ENCODE data around the gene DACH1.

DACH1 gene

DNA sequence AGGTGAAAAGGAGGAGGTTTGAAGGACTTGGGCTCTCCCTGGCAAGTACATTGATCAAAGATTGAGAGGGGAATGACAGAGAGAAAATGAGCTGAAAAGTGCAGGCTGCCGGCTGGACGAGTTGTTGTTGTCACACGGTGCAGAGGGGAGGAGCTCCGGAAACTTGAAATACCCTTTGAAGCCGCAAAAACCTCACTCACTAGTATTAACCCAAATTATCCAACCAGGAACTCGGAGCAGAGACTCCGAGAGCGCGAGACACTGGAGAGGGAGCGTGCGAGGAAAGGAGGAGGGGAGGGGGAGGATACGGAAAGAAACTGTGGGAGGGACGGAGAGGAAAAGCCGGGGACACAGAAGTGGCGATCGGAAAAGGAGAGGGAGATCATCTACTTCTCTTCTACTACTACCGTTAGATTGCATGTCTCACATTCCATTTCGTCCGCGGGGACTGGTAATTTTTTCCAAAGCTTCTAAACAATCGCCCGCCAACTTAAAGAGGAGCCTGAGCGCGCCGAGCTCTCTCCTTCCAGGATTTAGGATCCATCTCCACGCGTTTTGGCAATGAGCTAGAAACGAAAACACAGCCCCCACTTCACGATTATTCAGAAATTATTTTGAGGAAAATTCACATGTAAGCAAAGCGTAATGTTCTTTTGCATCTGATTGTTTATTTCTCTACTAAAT is at the start of gene DACH1:
Gene DACH1 (minus strand): TSS at position 74 of the 684 bp plus-strand sequence.
- TF ChIP-seq, protein P1, sequence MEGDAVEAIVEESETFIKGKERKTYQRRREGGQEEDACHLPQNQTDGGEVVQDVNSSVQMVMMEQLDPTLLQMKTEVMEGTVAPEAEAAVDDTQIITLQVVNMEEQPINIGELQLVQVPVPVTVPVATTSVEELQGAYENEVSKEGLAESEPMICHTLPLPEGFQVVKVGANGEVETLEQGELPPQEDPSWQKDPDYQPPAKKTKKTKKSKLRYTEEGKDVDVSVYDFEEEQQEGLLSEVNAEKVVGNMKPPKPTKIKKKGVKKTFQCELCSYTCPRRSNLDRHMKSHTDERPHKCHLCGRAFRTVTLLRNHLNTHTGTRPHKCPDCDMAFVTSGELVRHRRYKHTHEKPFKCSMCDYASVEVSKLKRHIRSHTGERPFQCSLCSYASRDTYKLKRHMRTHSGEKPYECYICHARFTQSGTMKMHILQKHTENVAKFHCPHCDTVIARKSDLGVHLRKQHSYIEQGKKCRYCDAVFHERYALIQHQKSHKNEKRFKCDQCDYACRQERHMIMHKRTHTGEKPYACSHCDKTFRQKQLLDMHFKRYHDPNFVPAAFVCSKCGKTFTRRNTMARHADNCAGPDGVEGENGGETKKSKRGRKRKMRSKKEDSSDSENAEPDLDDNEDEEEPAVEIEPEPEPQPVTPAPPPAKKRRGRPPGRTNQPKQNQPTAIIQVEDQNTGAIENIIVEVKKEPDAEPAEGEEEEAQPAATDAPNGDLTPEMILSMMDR (IDR thresholded peaks at IDR 0.05): no peak

DNA sequence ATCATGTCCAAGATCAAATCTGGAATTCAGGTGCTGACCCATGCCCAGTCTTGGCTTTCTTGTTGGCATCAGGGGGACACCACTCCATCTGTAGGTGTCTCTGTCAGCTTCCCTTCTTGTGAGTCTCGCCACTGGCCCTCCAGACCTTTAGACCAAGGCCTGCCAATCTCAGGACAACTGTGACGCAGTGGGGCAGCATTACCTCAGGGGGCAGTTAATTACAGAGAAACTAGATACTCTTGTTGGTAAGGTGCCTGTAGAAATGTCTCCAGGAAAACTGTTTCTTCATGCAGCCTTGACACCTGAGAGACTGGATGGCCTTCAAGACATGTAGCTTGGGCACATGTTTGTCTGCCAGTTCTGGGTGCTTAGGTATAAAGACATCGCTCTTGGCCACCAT is 46.7 kb upstream of the DACH1 start:
- TF ChIP-seq, protein P1 (IDR thresholded peaks at IDR 0.05): no peak

DNA sequence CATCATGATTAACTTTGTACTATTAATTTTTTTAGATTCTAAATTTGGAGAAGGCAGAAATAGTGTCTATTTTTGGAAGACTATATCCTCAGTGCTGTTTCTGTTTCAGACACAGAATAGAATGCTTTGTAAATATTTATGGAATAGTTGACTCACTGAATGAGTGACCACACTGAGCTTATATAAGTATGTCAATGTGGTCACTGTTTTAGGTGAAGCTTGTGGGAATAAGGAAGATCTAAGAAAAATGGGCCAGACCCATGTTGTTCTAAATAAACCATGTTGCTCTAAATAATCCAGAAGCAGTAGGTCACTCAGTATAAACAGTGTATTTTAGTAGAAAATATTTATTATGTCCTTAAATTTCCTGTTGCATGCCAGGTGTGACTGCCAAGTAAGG is 45.5 kb upstream of the DACH1 start:
- TF ChIP-seq, protein P1 (IDR thresholded peaks at IDR 0.05): no peak

DNA sequence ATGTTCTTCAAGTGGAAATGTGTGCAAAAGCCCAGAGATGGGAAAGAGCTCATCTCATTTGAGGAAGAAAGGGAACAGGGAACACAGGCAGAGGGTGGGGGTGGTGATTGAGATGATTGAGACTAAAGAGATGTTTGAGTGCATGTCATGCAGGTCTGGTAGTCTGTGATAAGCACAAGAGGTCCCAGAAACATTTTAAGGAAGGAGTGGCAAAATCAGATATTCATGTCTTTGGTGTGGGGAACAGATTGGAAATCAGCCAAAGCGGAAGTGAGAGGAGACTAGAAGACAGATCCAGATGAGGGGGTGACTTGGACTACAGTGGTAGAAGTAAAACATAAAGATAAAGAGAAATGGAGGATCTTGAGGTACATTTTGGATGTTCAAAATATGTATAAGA is 39.4 kb upstream of the DACH1 start:
- TF ChIP-seq, protein P1 (IDR thresholded peaks at IDR 0.05): no peak

DNA sequence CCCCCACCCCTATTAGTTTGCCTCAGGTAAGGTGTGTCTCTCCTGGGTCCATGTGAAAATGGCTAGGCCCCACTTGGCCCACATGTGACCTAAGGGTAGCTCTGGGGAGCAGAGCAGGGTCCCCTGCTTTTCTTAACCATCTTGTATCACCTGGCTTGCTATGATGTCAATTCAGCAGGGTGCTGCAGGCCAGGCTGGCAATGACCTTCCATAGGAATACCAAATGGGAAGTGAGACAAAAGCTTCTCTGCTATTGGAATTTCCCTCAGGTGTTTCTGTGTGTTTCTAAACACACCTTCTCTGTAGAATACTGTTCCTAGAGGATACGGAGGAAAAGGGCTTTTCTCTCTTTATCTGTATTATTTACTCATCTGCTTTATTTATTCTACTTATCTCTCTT is 35.7 kb upstream of the DACH1 start:
- TF ChIP-seq, protein P1 (IDR thresholded peaks at IDR 0.05): no peak

DNA sequence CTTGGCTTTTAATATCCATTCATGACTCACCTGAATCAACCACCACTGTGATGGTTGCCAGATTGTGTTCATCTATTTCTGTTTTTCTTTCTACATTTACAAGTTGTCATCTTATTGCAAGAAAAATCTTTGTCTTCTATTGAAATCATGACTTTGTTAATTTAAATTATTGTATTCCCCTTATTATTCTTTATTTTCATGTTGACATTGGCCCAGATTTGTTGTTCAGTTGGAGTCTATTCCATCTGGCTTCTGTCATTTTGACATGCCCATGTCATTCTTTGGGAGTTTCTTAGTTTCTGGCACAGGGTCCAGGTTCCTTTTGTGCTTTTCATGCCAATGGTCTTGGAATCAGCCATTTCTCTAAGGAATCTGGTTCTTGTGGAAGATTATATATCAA is 19.9 kb upstream of the DACH1 start:
- TF ChIP-seq, protein P1 (IDR thresholded peaks at IDR 0.05): no peak

DNA sequence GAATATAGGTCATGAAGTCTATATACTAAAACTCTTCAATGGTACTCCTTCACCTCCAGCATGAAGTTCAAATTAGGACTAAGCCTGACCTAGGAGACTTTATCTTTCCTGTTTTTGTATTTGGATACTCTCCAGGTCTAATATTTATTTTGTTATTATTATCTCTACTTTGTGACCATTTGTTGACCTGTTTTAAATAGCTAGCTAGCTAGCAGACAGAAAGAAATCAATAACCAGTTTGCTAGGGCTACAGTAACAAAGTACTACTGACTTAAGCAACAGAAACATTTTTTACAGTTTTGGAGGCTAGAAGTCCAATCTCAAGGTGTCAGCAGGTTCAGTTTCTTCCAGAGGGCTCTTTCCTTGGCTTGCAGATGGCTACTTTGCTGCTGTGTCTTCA is 15.1 kb upstream of the DACH1 start:
- TF ChIP-seq, protein P1 (IDR thresholded peaks at IDR 0.05): no peak

All from LNCAP (cell line).